Hematopoietic multipotent progenitor cell treated with erythropoietin and hydrocortisone succinate and interleukin-3 and kit ligand, for 17 days (in vitro differentiated cells): Measurements from ENCODE around the gene CATSPERZ.
A peak's percentile ranks its signal among the peaks of the same experiment; 100 is the strongest.
"Not testable (repeated sequence)": the region's sequence is repeated elsewhere in the genome, so short reads cannot be mapped to it uniquely, and the experiment has no call there.

Experiments
- DNase-seq: peaks from one replicate; pipeline ENCODE4 v3.0.0-alpha.2; 2015; ENCODE audit warnings: low spot score

CATSPERZ gene

DNA sequence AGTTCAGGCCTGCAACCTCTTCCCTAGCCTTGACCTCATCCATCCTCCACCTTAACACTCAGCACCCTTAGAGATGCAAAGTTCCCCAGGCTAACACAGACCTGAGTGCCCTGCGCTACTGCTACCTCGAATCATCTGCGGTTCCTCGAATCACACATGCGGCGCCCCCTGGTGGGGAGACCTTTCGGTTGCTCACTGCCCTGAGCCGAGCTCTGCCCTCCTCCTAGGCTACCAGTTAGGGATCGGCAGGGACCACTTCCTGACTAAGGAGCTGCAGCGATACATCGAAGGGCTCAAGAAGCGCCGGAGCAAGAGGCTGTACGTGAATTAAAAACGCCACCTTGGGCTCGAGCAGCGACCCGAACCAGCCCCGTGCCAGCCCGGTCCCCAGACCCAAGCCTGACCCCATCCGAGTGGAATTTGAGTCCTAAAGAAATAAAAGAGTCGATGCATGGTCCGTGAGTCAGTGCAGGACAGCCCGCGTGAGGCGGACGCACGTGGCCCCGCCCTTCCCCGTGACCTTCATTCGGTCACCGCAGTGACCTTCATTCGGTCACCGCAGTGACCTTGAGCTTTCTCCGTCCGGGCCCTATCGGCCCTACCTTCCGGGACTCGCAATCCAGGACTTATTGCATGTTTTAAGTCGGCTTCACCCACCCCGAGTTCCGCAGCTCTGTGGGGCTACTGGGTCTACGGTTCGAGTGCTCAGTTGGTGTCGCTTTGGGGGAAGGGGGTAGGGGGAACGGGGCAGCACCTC is 4.3 kb downstream of the CATSPERZ start:
- DNase-seq, result peak; percentile 94

- DNase-seq, result peak; percentile 98
Observed at GRCh38 chr11:64305075-64305690, 5.0 kb downstream of the CATSPERZ start, which contains the start of gene ESRRA. TSS of gene ESRRA (plus strand) at chr11:64305524. CDS start at chr11:64307180, 1,656 bp downstream.

GRCh38 chr11:64305691-64306562 is 5.8 kb downstream of the CATSPERZ start:
- DNase-seq, result peak; percentile 82

GRCh38 chr11:64306563-64306875 is 6.4 kb downstream of the CATSPERZ start:
- no peak for DNase-seq

- no peak for DNase-seq
Observed at GRCh38 chr11:64306876-64307622, 6.9 kb downstream of the CATSPERZ start.

GRCh38 chr11:64307795-64308194 is 7.6 kb downstream of the CATSPERZ start:
- DNase-seq, result not testable (repeated sequence)

- DNase-seq, result no peak
Observed at GRCh38 chr11:64312947-64313346, 12.8 kb downstream of the CATSPERZ start.

GRCh38 chr11:64313491-64314145 is 13.5 kb downstream of the CATSPERZ start:
- DNase-seq, result no peak

DNA sequence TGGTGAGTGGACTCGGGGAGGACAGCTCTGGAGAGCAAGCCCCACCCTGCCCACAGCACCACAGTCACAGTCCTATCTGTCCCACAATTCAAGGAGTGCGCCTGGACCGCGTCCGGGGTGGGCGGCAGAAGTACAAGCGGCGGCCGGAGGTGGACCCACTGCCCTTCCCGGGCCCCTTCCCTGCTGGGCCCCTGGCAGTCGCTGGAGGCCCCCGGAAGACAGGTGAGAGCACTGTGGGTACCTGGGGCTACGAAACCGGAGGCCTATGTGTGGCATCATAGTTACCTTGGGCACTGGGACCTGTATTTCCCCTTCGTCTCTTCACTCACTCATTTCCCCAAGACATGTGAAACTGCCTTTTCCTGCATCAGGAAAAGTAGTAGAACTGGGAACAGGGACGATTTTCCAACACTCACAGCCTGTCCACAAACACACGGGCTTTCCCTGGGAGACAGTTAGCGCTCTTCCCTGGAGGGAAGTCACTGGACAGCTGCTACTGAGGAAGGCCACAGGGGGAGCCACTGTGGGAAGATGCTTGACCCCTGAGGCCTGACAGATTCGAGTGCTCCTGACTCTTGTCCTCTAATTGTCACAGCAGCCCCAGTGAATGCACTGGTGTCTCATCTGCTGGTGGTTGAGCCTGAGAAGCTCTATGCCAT is 14.1 kb downstream of the CATSPERZ start:
- no peak for DNase-seq

- no peak for DNase-seq
Observed at GRCh38 chr11:64314805-64315561, 14.8 kb downstream of the CATSPERZ start.

- not testable (repeated sequence) for DNase-seq
Observed at GRCh38 chr11:64315667-64316526, 15.7 kb downstream of the CATSPERZ start.

- DNase-seq, result peak; percentile 85
Observed at GRCh38 chr11:64316672-64317324, 16.6 kb downstream of the CATSPERZ start.

DNA sequence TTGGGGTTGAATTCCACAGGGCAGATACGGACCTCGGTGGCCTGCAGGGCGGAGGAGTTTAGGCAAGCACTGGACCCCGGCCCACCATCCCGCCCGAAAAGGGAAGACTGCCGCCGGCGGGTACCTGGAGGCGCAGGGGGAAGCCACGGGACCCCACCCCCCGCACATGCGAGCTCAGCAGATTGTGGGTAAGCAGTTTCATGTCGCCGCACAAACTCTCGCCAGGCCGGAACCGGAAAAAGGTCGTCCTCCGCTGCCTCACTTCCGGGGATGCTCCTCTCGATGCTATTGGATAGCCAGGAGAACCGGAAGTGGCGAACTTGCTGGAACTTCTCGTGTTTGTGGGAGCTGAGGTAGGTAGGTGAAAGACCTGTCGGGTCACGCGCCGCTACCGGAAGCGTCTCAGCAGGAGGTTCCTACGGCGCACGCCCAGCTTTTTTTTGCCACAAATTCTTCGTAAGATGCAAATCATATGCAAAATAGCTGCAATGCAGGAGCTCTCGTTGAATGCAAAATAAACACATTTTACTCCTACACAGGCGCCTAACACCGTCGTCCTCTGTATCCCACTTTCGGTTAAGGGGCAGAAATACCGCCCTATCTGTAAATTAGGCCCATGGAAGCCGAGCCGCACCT is 17.3 kb downstream of the CATSPERZ start, which contains the start of gene TRMT112:
TSS of gene TRMT112 (minus strand) at position 235 of the 636 bp plus-strand sequence. CDS start at position 202, 33 bp downstream.
- DNase-seq, result peak; percentile 99

GRCh38 chr11:64317961-64318765 is 18.0 kb downstream of the CATSPERZ start, which contains the start of gene PRDX5:
TSS of gene PRDX5 (plus strand) at chr11:64318121. CDS start at chr11:64318216, 95 bp downstream.
- peak; percentile 99 for DNase-seq

GRCh38 chr11:64318766-64319761 is 18.9 kb downstream of the CATSPERZ start:
- peak; percentile 52 for DNase-seq

GRCh38 chr11:64320556-64320955 is 20.4 kb downstream of the CATSPERZ start:
- DNase-seq, result no peak
